Lung (tissue), 12 donors: ENCODE data around the gene TDG. TPM values are rescaled to one million over a fixed set of nuclear protein-coding genes. Genes with fewer than 3 reads are reported as not detected.
"Not testable (repeated sequence)": the region's sequence is repeated elsewhere in the genome, so short reads cannot be mapped to it uniquely, and the experiment has no call there.

Experiments used
- ATAC-seq: fragments of 200-7000 bp; cut with Tn5 transposase; one replicate; pipeline ENCODE4 v1.9.1; 2020; ENCODE audit warnings: moderate number of reproducible peaks; ENCODE audit not compliant: insufficient read depth, low FRiP score
- DNase-seq, 3 donors: peaks; one replicate each; pipeline ENCODE4 v3.0.0-alpha.2; 2013 to 2017
- H3K27ac ChIP-seq, 2 donors: one replicate each; pipeline ENCODE4 v1.5.1; 2013; ENCODE audit warnings: mild to moderate bottlenecking in 2 of 2, moderate library complexity in 2 of 2, control low read depth in 1 of 2, inconsistent platforms in 1 of 2, low read depth in 1 of 2, low read length in 1 of 2
- H3K27me3 ChIP-seq, 3 donors: one replicate each; pipeline ENCODE4 v1.5.1; 2013; ENCODE audit warnings: low read length in 2 of 3; ENCODE audit not compliant: control insufficient read depth in 3 of 3, insufficient read depth in 3 of 3
- H3K36me3 ChIP-seq, 4 donors: one replicate each; pipeline ENCODE4 v1.5.1; 2013; ENCODE audit warnings: low read length in 4 of 4, mild to moderate bottlenecking in 1 of 4, moderate library complexity in 1 of 4; ENCODE audit not compliant: control insufficient read depth in 4 of 4, insufficient read depth in 4 of 4
- H3K4me1 ChIP-seq, 5 donors: one replicate each; pipeline ENCODE4 v1.5.1; 2013; ENCODE audit warnings: low read length in 5 of 5, mild to moderate bottlenecking in 2 of 5, moderate library complexity in 1 of 5; ENCODE audit not compliant: control insufficient read depth in 5 of 5, insufficient read depth in 5 of 5
- H3K4me3 ChIP-seq: one replicate; pipeline ENCODE4 v1.5.1; 2013; ENCODE audit warnings: mild to moderate bottlenecking, control low read depth, moderate library complexity
- H3K9ac ChIP-seq, 2 donors: one replicate each; pipeline ENCODE4 v1.5.1; 2013; ENCODE audit warnings: low read length in 2 of 2, control low read depth in 1 of 2; ENCODE audit not compliant: insufficient read depth in 1 of 2
- H3K9me3 ChIP-seq, 4 donors: one replicate each; pipeline ENCODE4 v1.5.1; 2013; ENCODE audit warnings: low read length in 3 of 4, mild to moderate bottlenecking in 1 of 4, moderate library complexity in 1 of 4; ENCODE audit not compliant: control insufficient read depth in 4 of 4, insufficient read depth in 3 of 4
- WGBS, 2 donors: extraction: QIAGEN DNeasy Blood & Tissue Kit; methylation state at CpG; one replicate each; pipeline ENCODE4 v1.1.7; 2013; 5-methylcytosine and 5-hydroxymethylcytosine counted together
- polyA plus RNA-seq, 2 donors: library from polyadenylated mRNA; stranded (reverse); fragments of 200-250 nt; gene quantifications; one replicate each; pipeline ENCODE4 v1.2.1, GENCODE V29; 2013
- total RNA-seq, 2 donors: library from RNA; depleted of rRNA in 1 of 2; stranded (reverse); fragments of >200 nt in 1 of 2; gene quantifications; one replicate each; pipeline ENCODE4 v1.2.1, GENCODE V29; 2014 to 2021
- TF ChIP-seq, protein P1 (sequence below): IDR thresholded peaks from 2 replicates; pipeline ENCODE4 v1.5.1; 2012; ENCODE audit warnings: mild to moderate bottlenecking; ENCODE audit errors: control extremely low read depth, extremely low read depth
- donor health status: control.
- donor health status: control.
- donor health status: Bipolar disorder and iron deficiency.
- donor health status: healthy.
- donor health status: DM: yes; HTN: yes; CAD: no.

TDG gene
- total and polyA plus RNA-seq, 4 donors, result 10.6 to 41.0 (median 16.2) TPM

- WGBS, 2 donors, result 90 to 93% methylated on average over 2 of the region's 2 CpGs
- H3K27ac ChIP-seq, result peak overlapping the region in 1 of 2 donors; percentile 67
- no peak for ATAC-seq
These were observed 45.0 kb downstream of the TDG start for GRCh38 chr12:104010606-104011169.

DNA sequence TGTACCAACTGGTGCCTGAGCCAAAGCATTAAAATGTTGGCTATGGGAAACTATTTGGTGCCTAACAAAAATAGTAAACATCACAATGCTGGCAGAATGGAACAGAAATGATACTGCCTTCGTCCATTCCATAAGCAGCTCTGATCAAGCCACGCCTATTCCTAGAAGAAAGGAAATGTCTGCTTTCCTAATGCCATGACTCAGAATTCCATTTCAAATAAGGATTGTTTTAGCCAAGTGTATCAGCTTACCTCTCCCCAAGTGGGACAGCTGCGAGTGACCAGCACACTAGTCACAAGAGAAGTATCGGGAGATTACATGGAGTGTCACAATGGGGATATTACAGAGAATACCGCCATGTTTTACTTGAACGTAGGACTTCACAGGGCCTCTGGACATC, 45.6 kb downstream of the TDG start:
- Histone ChIP-seq H3K4me3 (no peak overlapping the region), H3K27ac (peak overlapping the region in 1 of 2 donors; percentile 67), H3K27me3 (no peaks in the 10 kb centered on the region), H3K9me3 (no peaks in the 10 kb centered on the region), H3K4me1 (peaks cover 0 to 17% (median 0%) of the 10 kb centered on the region in 5 donors), H3K36me3 (peaks cover 0 to 11% (median under 1%) of the 10 kb centered on the region in 4 donors), H3K9ac (no peak overlapping the region)
- ATAC-seq (no peak), DNase-seq (no peak)
- WGBS, 2 donors, result 74 to 78% methylated on average over 6 of the region's 6 CpGs
- TF ChIP-seq, protein P1, sequence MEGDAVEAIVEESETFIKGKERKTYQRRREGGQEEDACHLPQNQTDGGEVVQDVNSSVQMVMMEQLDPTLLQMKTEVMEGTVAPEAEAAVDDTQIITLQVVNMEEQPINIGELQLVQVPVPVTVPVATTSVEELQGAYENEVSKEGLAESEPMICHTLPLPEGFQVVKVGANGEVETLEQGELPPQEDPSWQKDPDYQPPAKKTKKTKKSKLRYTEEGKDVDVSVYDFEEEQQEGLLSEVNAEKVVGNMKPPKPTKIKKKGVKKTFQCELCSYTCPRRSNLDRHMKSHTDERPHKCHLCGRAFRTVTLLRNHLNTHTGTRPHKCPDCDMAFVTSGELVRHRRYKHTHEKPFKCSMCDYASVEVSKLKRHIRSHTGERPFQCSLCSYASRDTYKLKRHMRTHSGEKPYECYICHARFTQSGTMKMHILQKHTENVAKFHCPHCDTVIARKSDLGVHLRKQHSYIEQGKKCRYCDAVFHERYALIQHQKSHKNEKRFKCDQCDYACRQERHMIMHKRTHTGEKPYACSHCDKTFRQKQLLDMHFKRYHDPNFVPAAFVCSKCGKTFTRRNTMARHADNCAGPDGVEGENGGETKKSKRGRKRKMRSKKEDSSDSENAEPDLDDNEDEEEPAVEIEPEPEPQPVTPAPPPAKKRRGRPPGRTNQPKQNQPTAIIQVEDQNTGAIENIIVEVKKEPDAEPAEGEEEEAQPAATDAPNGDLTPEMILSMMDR, result no peak

More at GRCh38 chr12:104010606-104011169, 45.0 kb downstream of the TDG start:
- no peak overlapping the region for H3K4me3 ChIP-seq
- H3K27me3 ChIP-seq, result no peaks in the 10 kb centered on the region
- DNase-seq, result no peak
- peaks cover 0 to 11% (median under 1%) of the 10 kb centered on the region in 4 donors for H3K36me3 ChIP-seq
- no peak overlapping the region for H3K9ac ChIP-seq
- TF ChIP-seq, protein P1, result no peak
- no peaks in the 10 kb centered on the region for H3K9me3 ChIP-seq
- H3K4me1 ChIP-seq, result peaks cover 0 to 18% (median 0%) of the 10 kb centered on the region in 5 donors

GRCh38 chr12:104012331-104012730, 46.7 kb downstream of the TDG start:
- peaks cover 0 to 11% (median 0%) of the 10 kb centered on the region in 5 donors for H3K4me1 ChIP-seq
- H3K9ac ChIP-seq, result no peak overlapping the region
- H3K27me3 ChIP-seq, result no peaks in the 10 kb centered on the region
- H3K9me3 ChIP-seq, result no peaks in the 10 kb centered on the region
- ATAC-seq (no peak), DNase-seq (no peak)
- H3K27ac ChIP-seq, result no peak overlapping the region
- peaks cover 0 to 11% (median under 1%) of the 10 kb centered on the region in 4 donors for H3K36me3 ChIP-seq
- no peak overlapping the region for H3K4me3 ChIP-seq
- 72 to 73% methylated on average over 4 of the region's 4 CpGs for WGBS, 2 donors
- TF ChIP-seq, protein P1, result no peak

GRCh38 chr12:104021862-104022261, 56.2 kb downstream of the TDG start:
- H3K4me3 ChIP-seq, H3K27me3 ChIP-seq, H3K9me3 ChIP-seq, H3K9ac ChIP-seq, H3K4me1 ChIP-seq, ATAC-seq, DNase-seq, H3K27ac ChIP-seq, H3K36me3 ChIP-seq: not testable (repeated sequence)
- 80 to 91% methylated on average over 1 of the region's 1 CpG for WGBS, 2 donors
